ENCODE data around the gene GAB2. TPM values are rescaled to one million over a fixed set of nuclear protein-coding genes. Genes with fewer than 3 reads are reported as not detected.

The GAB2 gene
- total and polyA plus RNA-seq, 2 of the 13 experiments (the other 11 are each of a cell fraction or from before 2014, with no cell fraction given) = 4.1 to 8.6 TPM

DNA sequence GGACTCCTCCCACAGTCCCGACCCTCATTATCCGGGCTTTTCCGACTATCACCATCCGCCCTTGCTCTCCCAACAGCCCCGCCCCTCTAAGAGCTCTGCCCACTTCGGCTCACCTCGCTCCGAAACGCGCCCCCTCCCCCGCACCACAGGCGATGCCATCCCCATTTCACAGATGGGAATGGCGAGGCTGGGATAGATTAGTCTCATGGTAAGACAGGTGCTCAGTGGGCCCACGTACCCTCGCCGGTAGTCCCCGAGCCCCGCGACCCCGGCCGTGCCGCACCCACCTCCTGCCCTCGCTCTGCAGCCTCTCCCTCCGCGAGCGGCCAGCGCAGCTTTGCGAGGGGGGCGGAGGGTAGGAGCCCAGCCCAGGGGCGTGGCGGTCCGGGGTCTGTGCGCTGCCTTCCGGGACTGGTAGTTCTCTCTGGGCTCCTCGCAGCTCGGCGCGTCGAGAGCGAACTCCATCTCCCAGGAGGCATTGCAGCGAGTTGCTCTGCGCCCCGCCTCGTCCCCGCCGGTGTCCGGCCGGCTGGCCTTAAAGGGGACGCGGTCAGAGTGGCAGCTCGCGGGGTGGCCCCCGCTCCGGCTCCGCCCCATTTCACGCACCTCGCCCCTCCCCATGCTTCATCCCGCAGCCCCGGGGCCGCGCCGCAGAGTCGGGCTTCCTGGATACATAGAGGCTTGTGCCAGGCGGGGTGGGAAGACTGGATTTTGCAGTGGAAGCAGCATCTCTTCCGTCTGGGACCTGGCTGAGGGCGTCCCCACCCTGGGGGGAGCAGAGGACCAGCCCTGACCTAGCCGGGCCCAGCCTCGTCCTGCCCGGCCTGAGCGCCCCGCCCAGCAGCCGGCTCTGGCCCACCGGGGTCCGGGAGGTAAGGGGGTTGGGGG is 229.1 kb downstream of the GAB2 start, which contains the start of the genes KCTD21 and USP35 (continued):
- TF ChIP-seq JUNB (CRISPR knock-in tag; IDR thresholded peaks at IDR 0.05; ENCODE audit: borderline replicate concordance) (peak; percentile 49; the same call in 1 of the 2 replicates), ZFP90 (CRISPR knock-in tag; IDR thresholded peaks at IDR 0.05; ENCODE audit: borderline replicate concordance) (no peak; the same call in 1 of the 2 replicates), RNF2 (conservative IDR thresholded peaks at IDR 0.05; ENCODE audit: low read depth) (0 out of 2 replicates have a peak, but pooled peaks have one; percentile 54), TEAD2 (CRISPR knock-in tag; IDR thresholded peaks at IDR 0.05) (no peak), ZSCAN9 (CRISPR knock-in tag; IDR thresholded peaks at IDR 0.05; ENCODE audit: borderline replicate concordance) (0 out of 2 replicates have a peak, but pooled peaks have one; percentile 29), FLYWCH1 (CRISPR knock-in tag; IDR thresholded peaks at IDR 0.05) (no peak), HNF4A (CRISPR knock-in tag; IDR thresholded peaks at IDR 0.05) (no peak), TIGD3 (CRISPR knock-in tag; IDR thresholded peaks at IDR 0.05; ENCODE audit: borderline replicate concordance) (0 out of 2 replicates have a peak, but pooled peaks have one; percentile 70), MNT (IDR thresholded peaks at IDR 0.05) (no peak), KDM5A (IDR thresholded peaks at IDR 0.05; ENCODE audit: borderline replicate concordance, low read length) (peak; percentile 79; the same call in 1 of the 2 replicates), ZNF343 (CRISPR knock-in tag; IDR thresholded peaks at IDR 0.05) (peak; percentile 61; the same call in 1 of the 2 replicates), ZSCAN25 (CRISPR knock-in tag; IDR thresholded peaks at IDR 0.05) (peak; percentile 41; the same call in 1 of the 2 replicates), SKIL (CRISPR knock-in tag; IDR thresholded peaks at IDR 0.05; ENCODE audit: borderline replicate concordance) (peak; percentile 30; the same call in 1 of the 2 replicates), HNF4G (IDR thresholded peaks at IDR 0.05; ENCODE audit: borderline replicate concordance, low read depth, low read length) (no peak), HNF4G (CRISPR knock-in tag; IDR thresholded peaks at IDR 0.05; ENCODE audit: borderline replicate concordance, low read depth) (no peak), ZNF816 (CRISPR knock-in tag; IDR thresholded peaks at IDR 0.05; ENCODE audit: borderline replicate concordance) (peak; percentile 70; the same call in 1 of the 2 replicates), ZNF251 (CRISPR knock-in tag; IDR thresholded peaks at IDR 0.05) (no peak), KDM3A (CRISPR knock-in tag; IDR thresholded peaks at IDR 0.05; ENCODE audit: low read depth) (peak; percentile 82; the same call in 1 of the 2 replicates), JUN (CRISPR knock-in tag; IDR thresholded peaks at IDR 0.05) (peak; percentile 61; the same call in 1 of the 2 replicates), NPAS2 (CRISPR knock-in tag; IDR thresholded peaks at IDR 0.05; ENCODE audit: borderline replicate concordance) (no peak), ZNF607 (CRISPR knock-in tag; IDR thresholded peaks at IDR 0.05; ENCODE audit: borderline replicate concordance) (peak; percentile 49; the same call in 1 of the 2 replicates), TFAP4 (IDR thresholded peaks at IDR 0.05; ENCODE audit: borderline replicate concordance, low read depth) (peak; percentile 91; the same call in 1 of the 2 replicates), ZNF550 (CRISPR knock-in tag; IDR thresholded peaks at IDR 0.05; ENCODE audit: borderline replicate concordance) (no peak), ZFP62 (CRISPR knock-in tag; IDR thresholded peaks at IDR 0.05) (no peak)
